ENCODE data around the gene ZNF808. TPM values are rescaled to one million over a fixed set of nuclear protein-coding genes. Genes with fewer than 3 reads are reported as not detected.
"Not testable (repeated sequence)": the region's sequence is repeated elsewhere in the genome, so short reads cannot be mapped to it uniquely, and the experiment has no call there.

Gene ZNF808
- total RNA-seq, 1 experiment from 2014 or later: not detected

DNA sequence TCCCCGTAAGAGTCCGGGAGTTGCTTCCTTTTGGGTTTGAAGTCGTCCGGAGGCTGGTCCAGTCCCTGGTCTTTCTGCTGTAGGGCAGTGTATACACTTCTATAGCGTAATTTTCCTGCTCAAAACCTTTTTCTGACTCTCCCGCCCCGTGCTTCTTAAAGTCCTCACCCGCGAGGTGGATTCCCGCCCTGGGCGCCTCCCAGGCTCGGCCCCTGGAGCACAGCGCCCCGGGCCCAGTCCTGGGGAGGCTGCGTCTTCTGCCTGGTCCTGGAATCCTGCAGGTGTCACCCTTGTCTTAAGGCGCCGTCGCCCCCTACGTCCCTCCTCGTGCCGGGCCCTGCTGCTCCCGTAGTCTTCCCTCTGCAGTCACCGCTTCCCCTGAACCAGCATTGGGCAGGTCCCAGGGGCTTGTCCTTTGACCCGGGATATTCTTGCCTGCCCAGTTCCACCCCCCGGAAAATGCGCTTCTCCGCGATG, 34.4 kb upstream of the ZNF808 start:
- H3K36me3 Mint-ChIP-seq (ENCODE audit: insufficient read depth, unreplicated experiment): no peaks in the 10 kb centered on the region

DNA sequence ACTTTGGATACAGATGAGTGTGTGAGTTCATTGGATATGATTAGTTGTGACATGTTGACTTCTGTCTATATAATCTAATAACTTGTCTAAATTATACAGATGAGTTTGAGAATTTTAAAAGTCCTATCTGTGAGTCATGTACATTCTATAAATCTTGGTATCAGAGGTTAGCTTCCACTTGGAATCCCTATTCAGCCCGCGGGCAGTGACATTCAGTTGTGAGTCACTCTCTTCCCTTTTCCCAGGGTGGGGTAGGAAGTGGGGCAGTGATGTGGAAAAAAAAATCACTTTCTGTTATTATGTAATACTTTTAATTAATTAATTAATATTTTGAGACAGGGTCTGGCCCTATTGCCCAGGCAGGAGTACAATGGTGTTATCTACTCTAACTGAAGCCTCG, 33.0 kb upstream of the ZNF808 start:
- Mint-ChIP-seq H3K27ac (ENCODE audit: unreplicated experiment) (no peak overlapping the region), H3K4me1 (ENCODE audit: low read depth, unreplicated experiment) (no peaks in the 10 kb centered on the region), H3K36me3 (ENCODE audit: insufficient read depth, unreplicated experiment) (no peaks in the 10 kb centered on the region), H3K4me3 (ENCODE audit: low read depth, unreplicated experiment) (no peak overlapping the region), H3K27me3 (ENCODE audit: unreplicated experiment) (no peaks in the 10 kb centered on the region), H3K9me3 (ENCODE audit: low read depth, unreplicated experiment) (peaks cover 13% of the 10 kb centered on the region)
- CTCF ChIA-PET: no interaction called here
- DNase-seq: no peak
- TF ChIP-seq CTCF (IDR thresholded peaks at IDR 0.05; ENCODE audit: unreplicated experiment): no peak
- no TSS peak for BruUV-seq (replicated peaks)
- intact Hi-C loops (cut with micrococcal nuclease; ENCODE audit: unreplicated experiment): no loop called here

More for the DNA sequence above, 34.4 kb upstream of the ZNF808 start:
- Mint-ChIP-seq H3K27me3 (ENCODE audit: unreplicated experiment) (no peaks in the 10 kb centered on the region), H3K9me3 (ENCODE audit: low read depth, unreplicated experiment) (peaks cover 11% of the 10 kb centered on the region), H3K4me3 (ENCODE audit: low read depth, unreplicated experiment) (no peak overlapping the region), H3K4me1 (ENCODE audit: low read depth, unreplicated experiment) (no peaks in the 10 kb centered on the region), H3K27ac (ENCODE audit: unreplicated experiment) (no peak overlapping the region)
- CTCF ChIA-PET: no interaction called here
- intact Hi-C loops (cut with micrococcal nuclease; ENCODE audit: unreplicated experiment): no loop called here
- no peak for TF ChIP-seq CTCF (IDR thresholded peaks at IDR 0.05; ENCODE audit: unreplicated experiment)
- DNase-seq: no peak
- BruUV-seq (replicated peaks): no TSS peak

DNA sequence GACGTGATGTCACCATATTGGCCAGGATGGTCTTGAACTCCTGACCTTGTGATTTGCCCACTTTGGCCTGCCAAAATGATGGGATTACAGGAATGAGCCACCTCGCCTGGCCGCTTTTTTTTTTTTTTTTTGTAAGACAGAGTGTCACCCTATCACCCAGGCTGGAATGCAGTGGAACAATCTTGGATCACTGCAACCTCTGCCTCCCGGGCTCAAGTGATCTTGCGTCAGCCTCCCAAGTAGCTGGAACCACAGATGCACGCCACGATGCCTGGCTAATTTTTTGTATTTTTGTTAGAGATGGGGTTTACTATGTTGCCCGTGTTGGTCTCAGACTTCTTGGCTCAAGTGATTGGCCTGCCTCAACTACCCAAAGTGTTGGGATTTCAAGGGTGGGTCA, 28.9 kb upstream of the ZNF808 start:
- Mint-ChIP-seq H3K36me3 (ENCODE audit: insufficient read depth, unreplicated experiment) (no peaks in the 10 kb centered on the region), H3K27ac (ENCODE audit: unreplicated experiment) (no peak overlapping the region), H3K4me3 (ENCODE audit: low read depth, unreplicated experiment) (no peak overlapping the region), H3K9me3 (ENCODE audit: low read depth, unreplicated experiment) (peaks cover 14% of the 10 kb centered on the region), H3K27me3 (ENCODE audit: unreplicated experiment) (no peaks in the 10 kb centered on the region), H3K4me1 (ENCODE audit: low read depth, unreplicated experiment) (no peaks in the 10 kb centered on the region)
- no peak for DNase-seq
- no peak for TF ChIP-seq CTCF (IDR thresholded peaks at IDR 0.05; ENCODE audit: unreplicated experiment)
- intact Hi-C loops (cut with micrococcal nuclease; ENCODE audit: unreplicated experiment): no loop called here
- CTCF ChIA-PET: no interaction called here
- BruUV-seq (replicated peaks): no TSS peak

DNA sequence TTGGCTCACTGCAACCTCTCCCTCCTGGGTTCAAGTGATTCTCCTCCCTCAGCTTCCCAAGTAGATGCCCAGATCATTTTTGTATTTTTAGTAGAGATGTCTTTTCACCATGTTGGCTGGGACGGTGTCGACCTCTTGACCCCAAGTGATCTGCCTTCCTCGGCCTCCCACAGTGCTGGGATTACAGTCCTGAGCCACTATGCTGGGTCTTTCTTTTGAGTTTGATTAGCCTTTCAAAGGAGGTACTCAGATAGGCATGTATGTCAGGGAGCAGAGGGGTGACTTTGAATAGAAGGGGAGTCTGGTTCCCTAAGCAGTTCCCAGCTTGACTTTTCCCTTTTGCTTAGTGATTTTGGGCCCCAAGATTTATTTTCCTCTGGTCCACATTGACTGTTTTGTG, 27.0 kb upstream of the ZNF808 start:
- intact Hi-C loops (cut with micrococcal nuclease; ENCODE audit: unreplicated experiment); BruUV-seq (replicated peaks); H3K4me3 Mint-ChIP-seq (ENCODE audit: low read depth, unreplicated experiment): not testable (repeated sequence)

GRCh38 chr19:52500991-52501390, 26.5 kb upstream of the ZNF808 start:
- intact Hi-C loops (cut with micrococcal nuclease; ENCODE audit: unreplicated experiment); H3K4me3 Mint-ChIP-seq (ENCODE audit: low read depth, unreplicated experiment); H3K4me1 Mint-ChIP-seq (ENCODE audit: low read depth, unreplicated experiment); H3K27ac Mint-ChIP-seq (ENCODE audit: unreplicated experiment); BruUV-seq (replicated peaks); DNase-seq; H3K27me3 Mint-ChIP-seq (ENCODE audit: unreplicated experiment); CTCF ChIA-PET; H3K36me3 Mint-ChIP-seq (ENCODE audit: insufficient read depth, unreplicated experiment): not testable (repeated sequence)
- peaks cover 10% of the 10 kb centered on the region for H3K9me3 Mint-ChIP-seq (ENCODE audit: low read depth, unreplicated experiment)

More for the DNA sequence above, 27.0 kb upstream of the ZNF808 start:
- H3K4me1 Mint-ChIP-seq (ENCODE audit: low read depth, unreplicated experiment); DNase-seq; H3K27me3 Mint-ChIP-seq (ENCODE audit: unreplicated experiment); H3K27ac Mint-ChIP-seq (ENCODE audit: unreplicated experiment); H3K36me3 Mint-ChIP-seq (ENCODE audit: insufficient read depth, unreplicated experiment); CTCF ChIA-PET: not testable (repeated sequence)
- peaks cover 10% of the 10 kb centered on the region for H3K9me3 Mint-ChIP-seq (ENCODE audit: low read depth, unreplicated experiment)

All from Calu3 (cell line).